ENCODE results near the gene CDK18. TPM values are rescaled to one million over a fixed set of nuclear protein-coding genes. Genes with fewer than 3 reads are reported as not detected.

The CDK18 gene
- total and polyA plus RNA-seq, 8 donors = 3.7 to 174 (median 41.3) TPM

- Histone ChIP-seq H3K36me3 (no peaks in the 10 kb centered on the region), H3K27me3 (peaks cover 0 to 5% (median 0%) of the 10 kb centered on the region in 3 donors), H3K4me3 (peak overlapping the region in 1 of 4 donors; percentile 62), H3K27ac (peak overlapping the region in 4 of 5 donors; percentile 78 to 85 (median 83)), H3K9me3 (no peaks in the 10 kb centered on the region), H3K4me1 (peaks cover 14 to 61% (median 39%) of the 10 kb centered on the region in 4 donors)
- WGBS, 5 donors = 86 to 94% (median 92%) methylated on average over 16 to 17 of the region's 17 CpGs
- TF ChIP-seq POLR2AphosphoS5 (IDR thresholded peaks at IDR 0.05) (no peak), POLR2A (IDR thresholded peaks at IDR 0.05) (no peak), CTCF (IDR thresholded peaks at IDR 0.05) (no peak), EP300 (IDR thresholded peaks at IDR 0.05) (no peak)
- intact Hi-C loops (cut with DNase I; ENCODE audit: low total_unique reads) = no loop called here
- no peak for DNase-seq
These were observed 2.1 kb downstream of the CDK18 start for GRCh38 chr1:205506409-205507200.

- Histone ChIP-seq H3K4me1 (peaks cover 14 to 62% (median 46%) of the 10 kb centered on the region in 4 donors), H3K4me3 (no peak overlapping the region), H3K36me3 (no peaks in the 10 kb centered on the region), H3K27me3 (peaks cover 0 to 5% (median 0%) of the 10 kb centered on the region in 3 donors), H3K9me3 (no peaks in the 10 kb centered on the region), H3K27ac (no peak overlapping the region)
- no peak for TF ChIP-seq CTCF (IDR thresholded peaks at IDR 0.05)
- no peak for TF ChIP-seq POLR2A (IDR thresholded peaks at IDR 0.05)
- intact Hi-C loops (cut with DNase I; ENCODE audit: low total_unique reads) = no loop called here
- WGBS, 5 donors = 86 to 94% (median 90%) methylated on average over 5 of the region's 5 CpGs
- no peak for DNase-seq
These were observed 3.8 kb downstream of the CDK18 start for GRCh38 chr1:205508227-205508714.

GRCh38 chr1:205510308-205510950 lies 6.0 kb downstream of the CDK18 start:
- no peaks in the 10 kb centered on the region for H3K36me3 ChIP-seq
- 57 to 76% (median 64%) methylated on average over 4 to 7 of the region's 7 CpGs; no CpG with 5 or more reads in 1 of the 5 donors for WGBS, 5 donors
- DNase-seq = peak in 1 of 2 donors; percentile 67
- no peaks in the 10 kb centered on the region for H3K9me3 ChIP-seq
- peak overlapping the region in 1 of 5 donors; percentile 31 for H3K27ac ChIP-seq
- no peak overlapping the region for H3K4me3 ChIP-seq
- H3K4me1 ChIP-seq = peaks cover 8 to 50% (median 39%) of the 10 kb centered on the region in 4 donors
- intact Hi-C loops (cut with DNase I; ENCODE audit: low total_unique reads) = no loop called here
- H3K27me3 ChIP-seq = peaks cover 0 to 2% (median 0%) of the 10 kb centered on the region in 3 donors
- TF ChIP-seq CTCF (IDR thresholded peaks at IDR 0.05) = no peak
- TF ChIP-seq EP300 (IDR thresholded peaks at IDR 0.05) = no peak
- TF ChIP-seq POLR2AphosphoS5 (IDR thresholded peaks at IDR 0.05) = no peak
- no peak for TF ChIP-seq POLR2A (IDR thresholded peaks at IDR 0.05)

GRCh38 chr1:205510951-205511330 lies 6.5 kb downstream of the CDK18 start:
- no peak overlapping the region for H3K27ac ChIP-seq
- 68 to 82% (median 72%) methylated on average over 3 of the region's 3 CpGs for WGBS, 5 donors
- intact Hi-C loops (cut with DNase I; ENCODE audit: low total_unique reads) = no loop called here

More at GRCh38 chr1:205510951-205511330, 6.5 kb downstream of the CDK18 start:
- no peak for DNase-seq
- H3K4me3 ChIP-seq = no peak overlapping the region
- H3K36me3 ChIP-seq = no peaks in the 10 kb centered on the region
- no peaks in the 10 kb centered on the region for H3K27me3 ChIP-seq
- no peaks in the 10 kb centered on the region for H3K9me3 ChIP-seq
- H3K4me1 ChIP-seq = peaks cover 3 to 50% (median 38%) of the 10 kb centered on the region in 4 donors
- TF ChIP-seq POLR2A (IDR thresholded peaks at IDR 0.05) (no peak), CTCF (IDR thresholded peaks at IDR 0.05) (no peak), EP300 (IDR thresholded peaks at IDR 0.05) (no peak), POLR2AphosphoS5 (IDR thresholded peaks at IDR 0.05) (no peak)

All from stomach (tissue), 9 donors.